GM21723 (cell line): ENCODE measurements around the gene SRSF3.
A peak's percentile ranks its signal among the peaks of the same experiment; 100 is the strongest.
"Not testable (repeated sequence)": the region's sequence is repeated elsewhere in the genome, so short reads cannot be mapped to it uniquely, and the experiment has no call there.

Experiments used
- ATAC-seq: cut with Tn5 transposase; IDR thresholded peaks from one replicate; pipeline ENCODE4 v1.9.1; 2021; ENCODE audit warnings: mild to moderate bottlenecking, moderate library complexity; ENCODE audit not compliant: unreplicated experiment

SRSF3 gene

GRCh38 chr6:36642913-36643817 is 49.0 kb downstream of the SRSF3 start:
- no peak for ATAC-seq

- ATAC-seq = no peak
These were observed 49.8 kb downstream of the SRSF3 start for GRCh38 chr6:36643977-36644376.

- no peak for ATAC-seq
These were observed 54.9 kb downstream of the SRSF3 start for GRCh38 chr6:36649086-36649485.

- no peak for ATAC-seq
These were observed 55.7 kb downstream of the SRSF3 start for GRCh38 chr6:36649701-36650484.

GRCh38 chr6:36650848-36651478 is 56.8 kb downstream of the SRSF3 start:
- ATAC-seq = peak; percentile 79

GRCh38 chr6:36651659-36652379 is 57.7 kb downstream of the SRSF3 start:
- ATAC-seq = no peak

- ATAC-seq = not testable (repeated sequence)
These were observed 60.3 kb downstream of the SRSF3 start for GRCh38 chr6:36654469-36654868.
